AG04450 (cell line): Measurements from ENCODE around the gene ZNF557. TPM values are rescaled to one million over a fixed set of nuclear protein-coding genes. Genes with fewer than 3 reads are reported as not detected.

ENCODE experiments used
- CTCF ChIA-PET: fragments of 300-600, 350-600 bp; formaldehyde crosslinking; extraction: SDS; loops from one replicate; lab custom pipeline; 2022; ENCODE audit warnings: antibody characterized with exemption, inconsistent platforms; lab: Charles Lee
- POLR2A ChIA-PET: fragments of 350-600 bp; formaldehyde crosslinking; extraction: SDS; loops from one replicate; lab custom pipeline; 2021; ENCODE audit warnings: antibody characterized with exemption, inconsistent platforms; lab: Yijun Ruan, JAX
- DNase-seq: peaks from one replicate; pipeline ENCODE4 v3.0.0-alpha.2; 2011; ENCODE audit warnings: low read depth, low spot score
- H3K27ac ChIP-seq: one replicate; pipeline ENCODE4 v1.5.1; 2012; ENCODE audit warnings: low read depth, low read length, control low read depth
- H3K27me3 ChIP-seq: one replicate; pipeline ENCODE4 v1.6.0; 2012; ENCODE audit warnings: low read length; ENCODE audit not compliant: control insufficient read depth, insufficient read depth
- H3K4me3 ChIP-seq: 2 replicates; pipeline ENCODE4 v1.5.1; 2011; ENCODE audit warnings: mild to moderate bottlenecking, low read depth, low read length, control low read depth
- H3K9me3 ChIP-seq: 2 replicates; pipeline ENCODE4 v1.5.1; 2012; ENCODE audit warnings: low read length; ENCODE audit not compliant: control insufficient read depth, insufficient read depth
- CTCF ChIP-seq: IDR thresholded peaks from 2 replicates; pipeline ENCODE4 v1.5.1; 2011; ENCODE audit warnings: low read depth, low read length, control low read depth, inconsistent platforms
- polyA plus RNA-seq: library from polyadenylated mRNA; depleted of rRNA; stranded (reverse); fragments of >200 nt; gene quantifications from 2 replicates; pipeline ENCODE4 v1.2.3, GENCODE V29; 2011

Gene ZNF557
- polyA plus RNA-seq, 1 experiment = 6.2 TPM

- TF ChIP-seq CTCF = no peak
- ChIA-PET POLR2A (no interaction called here), CTCF (no interaction called here)
- no peak overlapping the region for H3K27ac ChIP-seq
- no peaks in the 10 kb centered on the region for H3K9me3 ChIP-seq
- H3K4me3 ChIP-seq = no peak overlapping the region
- no peaks in the 10 kb centered on the region for H3K27me3 ChIP-seq
- no peak for DNase-seq
These were observed 37.5 kb downstream of the ZNF557 start for GRCh38 chr19:7106711-7107657.

GRCh38 chr19:7109678-7110289, 40.3 kb downstream of the ZNF557 start:
- no peak for TF ChIP-seq CTCF
- H3K4me3 ChIP-seq = no peak overlapping the region
- ChIA-PET POLR2A (no interaction called here), CTCF (interaction anchor here (1.1 kb wide), 1 partner anchor 232 kb away, joined by 3 read pairs; no protein-coding TSS in a partner anchor)
- no peak overlapping the region for H3K27ac ChIP-seq
- H3K27me3 ChIP-seq = no peaks in the 10 kb centered on the region
- no peaks in the 10 kb centered on the region; the same call in 1 of the 2 replicates for H3K9me3 ChIP-seq
- no peak for DNase-seq

- Histone ChIP-seq H3K9me3 (peaks cover 5% of the 10 kb centered on the region), H3K4me3 (no peak overlapping the region), H3K27ac (no peak overlapping the region), H3K27me3 (no peaks in the 10 kb centered on the region)
- no peak for TF ChIP-seq CTCF
- ChIA-PET POLR2A (no interaction called here), CTCF (interaction anchor here (1.3 kb wide), 1 partner anchor 10 kb away, joined by 5 read pairs; no protein-coding TSS in a partner anchor)
- DNase-seq = no peak
These were observed 43.2 kb downstream of the ZNF557 start for GRCh38 chr19:7112675-7113074.

GRCh38 chr19:7113233-7113632, 43.7 kb downstream of the ZNF557 start:
- no peak overlapping the region for H3K4me3 ChIP-seq
- POLR2A ChIA-PET = no interaction called here
- no peak for TF ChIP-seq CTCF
- CTCF ChIA-PET = interaction anchor here (1.3 kb wide), 1 partner anchor 11 kb away, joined by 5 read pairs; no protein-coding TSS in a partner anchor
- H3K27ac ChIP-seq = no peak overlapping the region
- peaks cover 5% of the 10 kb centered on the region for H3K9me3 ChIP-seq
- H3K27me3 ChIP-seq = no peaks in the 10 kb centered on the region
- DNase-seq = no peak

- no peak overlapping the region for H3K27ac ChIP-seq
- ChIA-PET POLR2A (no interaction called here), CTCF (interaction anchor here (0.9 kb wide), 1 partner anchor 239 kb away, joined by 3 read pairs; no protein-coding TSS in a partner anchor)
- TF ChIP-seq CTCF = no peak
- H3K9me3 ChIP-seq = peaks cover 10% of the 10 kb centered on the region
- H3K27me3 ChIP-seq = no peaks in the 10 kb centered on the region
- DNase-seq = no peak
- H3K4me3 ChIP-seq = no peak overlapping the region
These were observed 46.2 kb downstream of the ZNF557 start for GRCh38 chr19:7115721-7116120.
